GM21717 (cell line): ENCODE results near the gene SRSF6.
"Not testable (repeated sequence)": the region's sequence is repeated elsewhere in the genome, so short reads cannot be mapped to it uniquely, and the experiment has no call there.

Experiments
- ATAC-seq: cut with Tn5 transposase; IDR thresholded peaks from one replicate; pipeline ENCODE4 v1.9.1; 2021; ENCODE audit warnings: mild to moderate bottlenecking, moderate library complexity; ENCODE audit not compliant: unreplicated experiment

Gene SRSF6

DNA sequence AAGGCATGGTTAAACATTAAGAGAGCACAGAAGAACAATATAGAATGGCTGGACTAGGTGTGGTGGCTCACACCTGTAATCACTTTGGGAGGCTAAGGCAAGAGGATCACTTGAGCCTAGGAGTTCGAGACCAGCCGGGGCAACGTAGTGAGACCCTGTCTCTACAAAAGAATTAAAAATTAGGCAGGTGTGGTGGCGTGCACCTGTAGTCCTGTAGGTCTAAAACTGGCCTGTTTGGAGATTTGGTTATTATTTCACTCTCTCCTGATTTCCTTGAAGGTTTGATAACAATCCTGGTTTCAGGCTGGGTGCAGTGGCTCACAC is 15.6 kb downstream of the SRSF6 start:
- ATAC-seq, result no peak

DNA sequence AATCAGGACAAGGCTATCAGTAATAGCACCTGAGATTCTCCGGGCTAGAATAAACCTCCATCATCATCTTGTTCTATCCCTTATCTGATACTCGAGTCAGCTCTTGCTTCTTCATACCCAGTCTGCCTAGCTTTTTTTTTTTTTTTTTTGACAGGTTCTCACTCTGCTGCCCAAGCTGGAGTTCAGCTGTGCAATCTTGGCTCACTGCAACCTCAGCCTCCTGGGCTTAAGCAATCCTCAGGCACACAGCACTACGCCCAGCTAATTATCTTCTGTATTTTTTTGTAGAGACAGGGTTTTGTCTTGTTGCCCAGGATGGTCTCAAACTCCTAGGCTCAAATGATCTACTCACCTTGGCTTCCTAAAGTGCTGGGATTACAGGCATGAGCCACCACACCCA is 19.5 kb downstream of the SRSF6 start:
- no peak for ATAC-seq

DNA sequence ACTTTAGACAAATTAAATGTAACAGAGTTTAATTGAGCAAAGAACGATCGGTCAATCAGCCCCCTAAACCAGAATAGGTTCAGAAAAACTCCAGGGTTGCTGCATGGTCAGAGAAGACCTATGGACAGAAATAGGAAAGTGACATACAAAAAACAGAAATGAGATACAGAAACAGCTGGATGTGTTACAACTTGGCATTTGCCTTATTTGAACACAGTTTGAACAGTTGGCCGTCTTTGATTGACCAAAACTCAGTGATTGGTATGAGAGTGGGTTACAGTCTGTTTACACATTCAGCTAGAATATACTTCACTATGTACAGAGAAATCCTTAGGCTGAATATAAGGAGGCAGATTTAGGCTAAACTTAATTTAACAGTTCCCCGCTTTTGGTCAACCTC is 19.9 kb downstream of the SRSF6 start:
- no peak for ATAC-seq

DNA sequence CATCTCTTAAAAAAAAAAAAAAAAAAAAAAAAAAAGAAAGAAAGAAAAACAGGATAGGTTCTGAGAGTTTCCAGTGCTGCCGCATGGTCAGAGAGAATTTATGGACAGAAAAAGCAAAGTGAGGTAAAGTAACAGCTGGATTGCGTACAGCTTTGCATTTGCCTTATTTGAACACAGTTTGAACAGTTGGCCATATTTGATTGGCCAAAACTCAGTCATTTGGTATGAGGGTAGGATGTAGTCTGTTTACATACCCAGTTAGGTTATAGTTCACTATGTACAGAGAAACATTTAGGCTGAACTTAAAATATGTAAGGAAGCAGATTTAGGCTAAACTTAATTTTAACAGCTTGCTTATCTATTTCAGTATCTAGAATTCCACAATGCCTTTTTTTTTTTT is 32.3 kb downstream of the SRSF6 start:
- no peak for ATAC-seq

DNA sequence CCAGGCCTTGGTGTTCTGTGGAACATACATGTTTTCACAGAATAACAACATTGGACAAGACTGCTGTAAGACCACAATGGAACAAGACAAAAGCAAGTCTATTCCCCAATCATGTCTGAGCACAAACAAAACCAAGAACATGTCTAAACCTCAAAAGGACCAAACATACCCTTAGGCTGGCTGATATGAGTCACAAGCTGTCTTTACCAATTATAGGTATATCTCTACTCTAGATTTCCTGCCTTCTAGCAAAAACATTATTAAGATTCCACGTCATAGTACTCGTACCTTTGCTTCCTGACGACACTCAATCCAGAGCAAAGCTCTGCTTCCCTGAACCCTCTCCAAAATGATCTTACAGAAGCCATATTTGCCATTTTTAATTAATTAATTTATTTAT is 34.4 kb downstream of the SRSF6 start:
- peak; percentile 83 for ATAC-seq

DNA sequence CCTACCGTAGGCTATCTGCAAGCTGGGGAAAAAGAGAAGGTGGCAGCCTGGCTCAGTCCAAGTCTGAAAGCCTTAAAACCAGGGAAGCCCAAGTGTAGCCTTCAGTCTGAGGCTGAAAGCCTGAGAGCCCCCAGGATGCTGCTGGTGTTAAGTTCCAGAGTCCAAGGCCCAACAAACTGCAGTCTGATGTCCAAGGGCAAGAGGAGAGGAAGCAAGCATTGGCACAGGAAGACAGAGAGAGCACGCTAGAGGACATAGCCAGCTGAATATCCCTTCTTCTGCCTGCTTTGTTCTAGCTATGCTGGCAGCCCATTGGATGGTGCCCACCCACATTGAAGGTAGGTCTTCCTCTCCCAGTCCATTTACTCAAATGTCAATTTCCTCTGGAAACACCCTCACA is 37.7 kb downstream of the SRSF6 start:
- ATAC-seq, result no peak

DNA sequence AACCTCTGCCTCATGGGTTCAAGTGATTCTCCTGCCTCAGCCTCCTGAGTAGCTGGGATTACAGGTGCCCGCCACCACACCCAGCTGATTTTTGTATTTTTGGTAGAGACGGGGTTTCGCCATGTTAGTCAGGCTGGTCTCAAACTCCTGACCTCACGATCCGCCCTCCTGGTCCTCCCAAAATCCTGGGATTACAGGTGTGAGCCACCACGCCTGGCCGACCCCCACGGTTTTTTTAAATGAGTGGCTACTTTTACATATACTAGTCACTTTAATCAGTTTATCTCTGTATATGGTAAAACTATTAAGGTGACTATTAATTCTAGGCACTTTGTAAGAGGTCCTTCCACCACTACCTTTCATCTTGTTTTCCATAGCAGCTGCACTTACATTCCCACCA is 44.3 kb downstream of the SRSF6 start:
- not testable (repeated sequence) for ATAC-seq

DNA sequence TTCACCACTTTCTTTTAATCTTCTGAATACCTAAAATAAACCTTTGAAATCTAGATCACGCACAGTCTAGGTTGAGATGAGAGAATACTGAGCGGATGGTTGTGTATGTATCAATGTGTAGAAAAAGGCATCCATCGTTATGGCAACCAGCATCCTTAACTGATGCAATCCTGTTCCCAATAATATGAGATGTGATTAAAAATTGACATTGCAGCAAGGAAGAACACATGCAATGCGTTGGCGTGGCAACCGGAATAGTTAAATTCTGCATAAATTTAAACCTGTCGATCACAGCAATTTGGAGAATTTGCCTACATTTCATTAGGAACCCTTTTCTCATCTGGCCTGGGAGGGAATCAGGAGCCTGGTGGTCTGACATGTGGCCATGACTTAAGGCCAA is 48.5 kb downstream of the SRSF6 start:
- ATAC-seq, result no peak

DNA sequence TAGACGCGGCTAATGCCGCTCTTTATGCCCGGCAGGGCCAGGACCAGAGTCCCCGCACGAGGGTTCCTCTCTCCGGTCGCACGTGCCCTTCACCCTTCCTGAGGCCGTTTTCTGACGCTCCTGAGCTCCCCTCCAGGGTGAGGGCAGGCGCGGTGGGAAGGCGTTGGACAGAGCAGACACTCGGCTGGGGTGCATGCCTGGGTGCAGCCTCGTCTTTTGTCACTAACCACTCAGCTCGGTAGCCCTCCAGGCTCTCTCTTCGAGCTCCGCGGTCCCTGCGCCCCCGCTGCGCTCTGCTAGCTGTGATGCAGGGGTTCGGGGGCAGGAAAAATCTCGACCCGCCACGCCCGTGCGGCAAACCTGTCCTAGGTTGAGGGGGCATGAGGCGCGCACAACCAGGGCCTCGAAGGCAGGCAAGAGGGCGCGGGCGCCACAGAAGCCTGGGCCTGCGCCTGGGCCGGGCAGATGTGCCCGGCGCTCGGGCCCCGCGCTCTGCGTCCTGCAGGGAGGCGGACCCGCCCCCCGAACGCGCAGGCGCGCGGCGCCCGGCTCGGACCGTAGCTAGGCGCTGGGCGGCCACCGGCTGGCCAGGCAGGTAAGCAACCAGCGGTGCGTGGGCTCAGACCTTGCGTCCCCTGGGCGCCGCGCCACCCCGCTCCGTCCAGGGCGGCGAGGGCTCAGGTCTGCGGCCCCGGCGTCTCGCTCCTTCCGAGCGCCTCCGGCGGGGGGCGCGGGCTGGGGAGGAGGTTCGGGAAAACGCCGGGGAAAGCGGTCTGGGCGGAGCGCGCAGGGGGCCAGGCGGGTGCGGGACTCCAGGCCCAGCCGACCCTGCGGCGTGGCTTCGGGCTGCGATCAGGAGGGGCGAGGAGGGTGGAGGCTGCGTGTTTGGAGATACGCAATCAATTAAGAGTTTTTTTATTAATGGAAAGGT is 49.7 kb downstream of the SRSF6 start, which contains the start of gene L3MBTL1:
Gene L3MBTL1, plus strand, starts transcription at position 548 of the 931 bp plus-strand sequence. CDS start 5,807 bp downstream, outside the sequence.
- no peak for ATAC-seq

DNA sequence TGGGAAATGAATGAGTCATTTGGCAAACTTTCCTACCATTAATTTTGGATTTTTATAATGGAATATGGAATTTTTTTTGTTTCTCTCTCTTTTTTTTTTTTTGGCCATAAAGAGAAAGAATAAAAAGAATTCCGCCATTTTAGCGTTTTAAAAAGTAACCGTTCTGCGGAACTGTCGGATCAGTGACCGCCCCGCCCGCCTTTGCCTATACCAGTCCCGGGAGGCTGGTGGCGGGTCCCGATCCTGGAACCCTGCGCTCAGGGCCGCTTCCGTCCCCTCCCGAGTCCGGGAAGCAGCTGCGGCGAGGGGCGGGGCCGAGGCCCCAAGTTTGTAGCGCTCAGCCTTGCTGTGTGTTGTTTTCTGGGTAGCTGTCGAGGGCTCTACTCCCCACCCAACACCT is 50.4 kb downstream of the SRSF6 start:
- ATAC-seq, result no peak

DNA sequence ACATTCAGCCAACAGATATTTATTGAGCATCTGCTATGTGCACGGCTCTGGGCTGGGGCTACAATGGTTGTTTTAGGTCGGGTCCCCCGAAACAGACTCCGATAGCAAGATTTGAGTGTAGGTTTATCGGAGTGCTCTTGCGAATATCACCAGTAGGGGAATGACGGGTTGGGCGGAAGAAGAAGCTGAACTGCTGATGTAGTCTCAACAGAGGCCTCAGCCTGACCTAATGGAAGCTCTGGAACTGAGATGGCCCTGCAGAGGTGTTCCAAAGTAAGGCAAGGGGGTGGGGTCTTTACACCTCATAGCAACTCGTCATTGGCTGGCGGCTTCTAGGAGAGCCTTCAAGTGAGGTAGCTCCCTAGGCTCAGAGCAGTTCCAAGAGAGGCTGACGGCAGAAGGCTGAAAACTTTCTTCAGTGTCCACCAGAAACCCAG is 50.9 kb downstream of the SRSF6 start:
- no peak for ATAC-seq

DNA sequence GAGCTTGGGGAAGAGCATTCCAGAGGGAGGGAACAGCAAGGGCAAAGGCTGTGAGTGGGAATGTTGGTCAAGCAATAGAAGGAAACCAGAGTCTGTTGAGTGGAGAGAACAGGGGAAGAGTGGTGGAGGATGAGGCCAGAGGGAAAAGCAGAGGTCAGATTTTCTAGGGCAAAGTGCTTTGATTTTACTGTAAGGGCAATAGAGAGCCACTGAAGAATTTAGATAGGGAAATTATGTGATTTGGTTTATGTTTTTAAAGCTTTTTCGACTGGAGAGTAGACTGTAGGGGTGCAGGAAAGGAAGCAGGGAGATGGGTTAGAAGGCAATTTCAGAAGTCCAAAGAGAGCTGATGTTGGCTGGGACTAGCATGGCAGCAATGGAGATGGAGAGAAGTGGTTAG is 54.2 kb downstream of the SRSF6 start:
- ATAC-seq, result no peak

DNA sequence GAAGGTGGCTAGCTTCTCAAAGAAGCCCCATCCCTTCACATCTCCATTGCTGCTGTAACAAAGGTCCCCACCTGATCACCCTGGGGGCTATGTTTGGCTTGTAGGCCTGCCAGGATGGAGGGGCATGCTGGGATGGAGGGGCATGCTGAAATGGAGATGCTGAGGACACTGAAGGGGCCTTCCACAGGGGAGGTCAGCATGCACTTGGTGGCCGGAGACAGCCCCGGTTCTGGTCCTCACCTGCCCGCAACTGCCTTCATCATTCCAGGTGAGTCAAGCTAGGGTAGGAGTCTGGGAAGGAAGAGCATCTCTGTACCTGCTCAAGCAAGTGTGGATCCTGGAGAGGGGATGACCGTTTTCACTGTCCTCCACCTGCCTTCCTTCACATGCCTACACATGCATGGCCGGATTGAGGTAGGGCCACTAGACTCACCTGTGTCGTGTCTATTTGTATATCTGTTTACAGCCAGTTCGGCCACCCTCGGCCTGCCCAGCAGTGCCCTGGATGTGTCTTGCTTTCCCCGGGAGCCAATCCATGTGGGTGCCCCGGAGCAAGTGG is 55.8 kb downstream of the SRSF6 start:
- peak; percentile 2 for ATAC-seq
